HT-29 (cell line): ENCODE data around the gene CLDND1. TPM values are rescaled to one million over a fixed set of nuclear protein-coding genes. Genes with fewer than 3 reads are reported as not detected.

Experiments used
- DNase-seq: peaks from one replicate; pipeline ENCODE4 v3.0.0-alpha.2; 2015; ENCODE audit warnings: low spot score
- small RNA-seq: library from RNA; depleted of rRNA; stranded (forward); fragments of <200 nt; gene quantifications from one replicate; pipeline ENCODE3, GENCODE V24; 2014
- total RNA-seq: library from RNA; depleted of rRNA; stranded (reverse); fragments of >200 nt; shearing (Covaris generic); gene quantifications from 2 replicates; pipeline ENCODE4 v1.2.3, GENCODE V29; 2014; rRNA removed

Gene CLDND1
- total RNA-seq, 1 experiment from 2014 or later = 31.5 TPM

DNA sequence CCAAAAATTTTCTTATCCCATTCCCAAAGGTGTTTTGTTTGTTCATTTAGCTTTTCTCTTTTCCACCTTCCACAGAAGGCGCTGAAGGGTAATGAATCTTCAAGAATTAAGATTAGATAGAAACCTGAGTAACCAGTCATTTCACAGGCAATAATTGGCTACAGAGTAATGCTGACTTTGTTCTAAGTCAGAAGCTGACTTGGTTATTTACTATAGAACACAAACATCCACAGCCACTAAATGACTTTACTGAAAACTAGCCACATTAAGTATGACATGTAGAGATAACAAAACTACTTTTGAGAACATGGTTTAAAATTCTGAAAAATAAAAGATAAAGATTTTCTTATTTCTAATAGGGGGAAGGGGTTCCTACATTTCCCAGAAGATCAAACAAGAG is 7.8 kb downstream of the CLDND1 start:
- DNase-seq = no peak

DNA sequence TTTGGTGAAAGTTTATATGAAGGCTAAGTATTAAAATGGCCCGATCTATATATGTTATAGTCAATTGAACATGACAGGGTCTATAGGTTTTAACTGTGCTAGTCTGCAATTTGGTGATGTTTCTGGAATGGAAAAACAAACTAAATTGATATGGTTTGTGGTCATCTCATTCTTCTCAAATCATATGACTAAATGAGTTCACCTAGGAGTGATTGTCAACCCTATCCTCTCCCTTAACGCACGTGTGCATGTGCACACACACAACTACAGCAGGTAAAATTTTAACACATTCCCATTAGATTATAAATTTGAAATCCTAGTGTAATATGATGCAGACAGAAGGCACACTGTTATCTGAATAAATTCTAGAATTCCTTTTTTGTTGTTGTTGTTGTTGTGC is 9.0 kb downstream of the CLDND1 start:
- no peak for DNase-seq

GRCh38 chr3:98513091-98513511 is 9.6 kb downstream of the CLDND1 start:
- no peak for DNase-seq

GRCh38 chr3:98512576-98512975 is 10.1 kb downstream of the CLDND1 start:
- DNase-seq = no peak

- DNase-seq = no peak
Observed at GRCh38 chr3:98508582-98508981, 14.1 kb downstream of the CLDND1 start.

DNA sequence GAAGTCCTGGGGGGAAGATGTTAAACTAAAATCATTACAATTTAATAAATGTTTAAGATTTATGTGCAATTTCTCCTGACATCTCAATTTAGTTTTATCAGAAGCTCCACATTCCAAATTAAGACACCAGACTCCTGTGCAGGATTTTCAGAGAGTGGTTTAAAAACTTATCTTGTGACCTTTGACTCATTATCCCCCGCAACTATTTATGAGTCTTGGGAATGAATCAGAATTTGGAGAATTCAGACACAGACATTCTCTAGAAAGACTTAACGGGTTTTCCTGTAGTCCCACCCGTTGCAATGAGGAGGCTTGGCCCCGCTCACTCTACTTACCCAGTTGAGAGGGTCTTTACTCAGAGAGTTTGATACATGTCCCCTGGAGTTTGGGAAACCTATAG is 18.2 kb downstream of the CLDND1 start:
- no peak for DNase-seq

- DNase-seq = no peak
Observed at GRCh38 chr3:98501863-98502576, 20.7 kb downstream of the CLDND1 start.

GRCh38 chr3:98501270-98501669 is 21.4 kb downstream of the CLDND1 start:
- DNase-seq = no peak

DNA sequence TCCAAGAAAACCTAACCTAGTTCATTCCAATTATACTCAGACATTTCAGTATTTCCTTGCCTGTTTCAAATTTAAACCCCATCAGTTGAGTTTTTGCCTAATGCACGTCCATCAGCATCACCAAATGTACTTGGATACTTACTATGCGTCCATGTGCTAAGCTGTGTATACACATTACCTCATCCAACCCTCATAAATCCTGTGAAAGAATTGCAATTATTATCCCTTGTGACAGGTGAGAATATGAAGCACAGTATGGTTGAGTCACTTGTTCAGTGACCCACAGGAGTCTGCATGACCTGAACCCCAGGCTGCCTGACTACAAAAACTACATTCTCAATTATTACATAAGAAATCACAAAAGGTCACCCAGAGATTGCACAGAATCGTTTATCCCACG is 22.7 kb downstream of the CLDND1 start:
- no peak for DNase-seq

DNA sequence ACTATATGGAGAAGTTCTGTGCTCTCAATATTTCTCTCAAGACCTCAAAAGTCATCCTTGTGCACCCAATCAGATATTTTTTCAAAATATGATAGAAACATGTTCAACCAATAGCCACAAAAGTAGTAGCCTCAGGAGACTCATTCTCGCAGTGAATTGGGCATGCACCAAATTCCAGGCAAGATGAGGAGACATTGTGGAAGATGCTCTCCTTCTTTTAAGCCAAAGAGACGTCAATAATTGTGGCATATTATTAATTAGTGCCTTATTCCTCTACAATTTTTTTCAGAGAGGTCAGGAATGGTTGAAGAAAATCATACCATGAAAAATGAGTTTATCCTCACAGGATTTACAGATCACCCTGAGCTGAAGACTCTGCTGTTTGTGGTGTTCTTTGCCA is 25.3 kb downstream of the CLDND1 start, which contains the start of gene OR5K2:
Gene OR5K2 (plus strand): TSS at position 301 of the 400 bp plus-strand sequence. CDS start 0 bp downstream, at position 301.
- no peak for DNase-seq

DNA sequence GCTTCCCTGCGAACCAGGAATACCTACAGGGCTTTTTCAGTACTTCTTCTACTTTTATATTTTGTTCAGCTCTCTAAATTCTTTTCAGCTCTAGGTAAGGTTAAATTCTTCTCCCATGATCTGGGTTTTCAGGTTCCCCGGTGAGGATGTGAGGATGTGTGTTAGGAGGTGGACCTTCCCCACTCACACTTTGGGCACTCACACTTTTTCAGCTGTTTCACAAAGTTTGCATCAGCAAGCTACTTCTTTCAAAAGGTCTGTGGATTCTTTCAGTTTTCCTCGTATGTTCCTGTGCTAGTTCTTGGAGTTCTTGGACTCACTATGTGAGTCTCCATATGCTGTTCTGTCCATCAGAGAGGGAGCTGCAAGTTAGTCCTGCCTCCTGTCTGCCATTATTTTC is 39.1 kb downstream of the CLDND1 start:
- DNase-seq = no peak

GRCh38 chr3:98482717-98483482 is 39.8 kb downstream of the CLDND1 start:
- peak; percentile 32 for DNase-seq

Small RNA genes lying within 50 kb of the gene (small RNA-seq; reads per million reads assigned to genes)
- not detected for gene RPL38P4

Other genes with a start within 250 kb of the CLDND1 start
- gene OR5H2, start 240.4 kb downstream of the CLDND1 start, total RNA-seq = not detected in 2 replicates
- gene OR5K4, start 169.0 kb downstream of the CLDND1 start, total RNA-seq = not detected in 2 replicates
- not detected in 2 replicates for gene OR5K3, start 132.2 kb downstream of the CLDND1 start, total RNA-seq
- not detected in 2 replicates for gene OR5K1, start 59.7 kb downstream of the CLDND1 start, total RNA-seq
- not detected in 2 replicates for gene OR5K2, start 25.2 kb downstream of the CLDND1 start, total RNA-seq
- not detected in 2 replicates for gene GPR15, start 9.1 kb upstream of the CLDND1 start, total RNA-seq
- gene CPOX, start 70.7 kb upstream of the CLDND1 start, total RNA-seq = 28.8 and 31.4 TPM in 2 replicates
- 0.25 and 3.6 TPM in 2 replicates for gene ST3GAL6, start 240.4 kb upstream of the CLDND1 start, total RNA-seq